Measurements from ENCODE around the gene RYR2. TPM values are rescaled to one million over a fixed set of nuclear protein-coding genes. Genes with fewer than 3 reads are reported as not detected.

Gene RYR2
- total RNA-seq, 4 donors from 2014 or later: 1.2 to 7.0 (median 2.5) TPM

- in situ Hi-C loops (cut with MboI; ENCODE audit: low pct_ligation_motif_present in 1 of 4, low pct_unique_long_range_greater_than_20kb in 1 of 4, low sequenced_read_pairs in 3 of 4): no loop called here
- no peak overlapping the region for H3K27ac ChIP-seq
- intact Hi-C loops (cut with DNase I; ENCODE audit: low total_unique reads): no loop called here
These were observed 12.0 kb upstream of the RYR2 start for GRCh38 chr1:237029850-237030535.

GRCh38 chr1:237031480-237031879, 10.5 kb upstream of the RYR2 start:
- Histone ChIP-seq H3K27me3 (no peaks in the 10 kb centered on the region), H3K27ac (peak overlapping the region in 1 of 4 donors; percentile 7)
- DNase-seq: no peak

More at GRCh38 chr1:237029850-237030535, 12.0 kb upstream of the RYR2 start:
- 76 to 82% methylated on average over 8 to 9 of the region's 9 CpGs for WGBS, 2 donors (ENCODE audit: low coverage in 1 of 2)
- no peak for TF ChIP-seq CTCF (IDR thresholded peaks at IDR 0.05)
- TF ChIP-seq POLR2A (IDR thresholded peaks at IDR 0.05): no peak
- TF ChIP-seq EP300 (IDR thresholded peaks at IDR 0.05; ENCODE audit: low read depth): no peak
- TF ChIP-seq POLR2AphosphoS5 (IDR thresholded peaks at IDR 0.05): no peak
- DNase-seq: no peak
- Histone ChIP-seq H3K4me3 (no peak overlapping the region), H3K4me1 (peaks cover 0 to 10% (median 0%) of the 10 kb centered on the region in 4 donors), H3K27me3 (no peaks in the 10 kb centered on the region), H3K36me3 (no peaks in the 10 kb centered on the region), H3K9me3 (no peaks in the 10 kb centered on the region)

GRCh38 chr1:237032029-237032428, 10.0 kb upstream of the RYR2 start:
- peak overlapping the region in 1 of 4 donors; percentile 7 for H3K27ac ChIP-seq
- 61 to 63% methylated on average over 2 to 7 of the region's 7 CpGs for WGBS, 2 donors (ENCODE audit: low coverage in 1 of 2)

More at GRCh38 chr1:237031480-237031879, 10.5 kb upstream of the RYR2 start:
- TF ChIP-seq POLR2AphosphoS5 (IDR thresholded peaks at IDR 0.05) (no peak), CTCF (IDR thresholded peaks at IDR 0.05) (no peak), POLR2A (IDR thresholded peaks at IDR 0.05) (no peak), EP300 (IDR thresholded peaks at IDR 0.05; ENCODE audit: low read depth) (no peak)
- Histone ChIP-seq H3K4me1 (peaks cover 0 to 3% (median 0%) of the 10 kb centered on the region in 4 donors), H3K4me3 (no peak overlapping the region), H3K36me3 (no peaks in the 10 kb centered on the region), H3K9me3 (no peaks in the 10 kb centered on the region)
- in situ Hi-C loops (cut with MboI; ENCODE audit: low pct_ligation_motif_present in 1 of 4, low pct_unique_long_range_greater_than_20kb in 1 of 4, low sequenced_read_pairs in 3 of 4): no loop called here
- intact Hi-C loops (cut with DNase I; ENCODE audit: low total_unique reads): no loop called here
- WGBS, 2 donors (ENCODE audit: low coverage in 1 of 2): 73 to 90% methylated on average over 2 to 4 of the region's 4 CpGs

GRCh38 chr1:237033061-237033460, 8.9 kb upstream of the RYR2 start:
- intact Hi-C loops (cut with DNase I; ENCODE audit: low total_unique reads): no loop called here
- no peak overlapping the region for H3K27ac ChIP-seq
- H3K36me3 ChIP-seq: no peaks in the 10 kb centered on the region
- 80 to 90% methylated on average over 1 to 4 of the region's 4 CpGs for WGBS, 2 donors (ENCODE audit: low coverage in 1 of 2)
- H3K4me3 ChIP-seq: no peak overlapping the region
- no peaks in the 10 kb centered on the region for H3K27me3 ChIP-seq
- TF ChIP-seq EP300 (IDR thresholded peaks at IDR 0.05; ENCODE audit: low read depth): no peak
- no peak for TF ChIP-seq POLR2A (IDR thresholded peaks at IDR 0.05)
- TF ChIP-seq CTCF (IDR thresholded peaks at IDR 0.05): no peak
- no peak for TF ChIP-seq POLR2AphosphoS5 (IDR thresholded peaks at IDR 0.05)
- in situ Hi-C loops (cut with MboI; ENCODE audit: low pct_ligation_motif_present in 1 of 4, low pct_unique_long_range_greater_than_20kb in 1 of 4, low sequenced_read_pairs in 3 of 4): no loop called here
- no peaks in the 10 kb centered on the region for H3K4me1 ChIP-seq
- DNase-seq: no peak
- no peaks in the 10 kb centered on the region for H3K9me3 ChIP-seq

More at GRCh38 chr1:237032029-237032428, 10.0 kb upstream of the RYR2 start:
- H3K4me1 ChIP-seq: no peaks in the 10 kb centered on the region
- H3K4me3 ChIP-seq: no peak overlapping the region
- no peaks in the 10 kb centered on the region for H3K9me3 ChIP-seq
- intact Hi-C loops (cut with DNase I; ENCODE audit: low total_unique reads) (no loop called here), in situ Hi-C loops (cut with MboI; ENCODE audit: low pct_ligation_motif_present in 1 of 4, low pct_unique_long_range_greater_than_20kb in 1 of 4, low sequenced_read_pairs in 3 of 4) (no loop called here)
- H3K27me3 ChIP-seq: no peaks in the 10 kb centered on the region
- no peak for DNase-seq
- no peak for TF ChIP-seq CTCF (IDR thresholded peaks at IDR 0.05)
- no peak for TF ChIP-seq POLR2AphosphoS5 (IDR thresholded peaks at IDR 0.05)
- TF ChIP-seq EP300 (IDR thresholded peaks at IDR 0.05; ENCODE audit: low read depth): no peak
- TF ChIP-seq POLR2A (IDR thresholded peaks at IDR 0.05): no peak
- no peaks in the 10 kb centered on the region for H3K36me3 ChIP-seq
